Measurements from ENCODE around the gene GRID1.

DNA sequence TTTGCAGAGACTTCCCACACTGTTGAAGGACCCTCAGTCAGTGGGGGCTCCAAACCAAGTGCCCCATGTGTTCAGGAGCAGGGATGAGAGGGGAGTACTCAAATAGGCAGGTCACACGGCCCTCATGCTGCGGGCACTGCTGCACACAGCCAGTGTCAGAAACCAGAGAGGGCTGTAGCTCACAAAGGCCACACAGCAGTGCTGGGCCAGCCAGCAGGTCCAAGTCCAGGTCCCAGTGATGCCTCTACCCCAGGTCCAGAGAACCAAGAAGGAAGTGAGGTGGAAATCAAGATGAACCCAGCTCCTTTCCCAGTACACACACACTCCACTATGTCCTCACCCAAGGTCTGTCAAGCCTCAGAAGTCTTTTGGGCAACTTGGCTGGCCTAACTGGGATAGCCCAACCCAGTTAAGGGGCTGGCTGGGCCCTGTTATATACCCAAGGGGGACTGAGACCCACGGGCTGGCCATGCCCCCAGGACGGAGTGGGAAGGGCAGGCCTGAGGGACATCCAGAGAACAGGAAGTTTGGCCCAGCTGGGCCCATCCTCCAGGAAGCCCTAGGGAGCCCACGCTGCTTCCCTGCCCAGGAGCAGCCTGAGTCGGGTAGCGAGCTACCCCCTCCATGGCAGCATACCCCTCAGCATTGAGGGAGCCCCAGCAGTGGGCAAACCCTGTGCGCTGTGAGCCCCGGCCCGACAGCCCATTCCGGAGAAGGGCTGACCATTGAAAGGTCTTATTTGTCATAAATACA is 24.3 kb downstream of the GRID1 start:
- TF ChIP-seq, protein P1, sequence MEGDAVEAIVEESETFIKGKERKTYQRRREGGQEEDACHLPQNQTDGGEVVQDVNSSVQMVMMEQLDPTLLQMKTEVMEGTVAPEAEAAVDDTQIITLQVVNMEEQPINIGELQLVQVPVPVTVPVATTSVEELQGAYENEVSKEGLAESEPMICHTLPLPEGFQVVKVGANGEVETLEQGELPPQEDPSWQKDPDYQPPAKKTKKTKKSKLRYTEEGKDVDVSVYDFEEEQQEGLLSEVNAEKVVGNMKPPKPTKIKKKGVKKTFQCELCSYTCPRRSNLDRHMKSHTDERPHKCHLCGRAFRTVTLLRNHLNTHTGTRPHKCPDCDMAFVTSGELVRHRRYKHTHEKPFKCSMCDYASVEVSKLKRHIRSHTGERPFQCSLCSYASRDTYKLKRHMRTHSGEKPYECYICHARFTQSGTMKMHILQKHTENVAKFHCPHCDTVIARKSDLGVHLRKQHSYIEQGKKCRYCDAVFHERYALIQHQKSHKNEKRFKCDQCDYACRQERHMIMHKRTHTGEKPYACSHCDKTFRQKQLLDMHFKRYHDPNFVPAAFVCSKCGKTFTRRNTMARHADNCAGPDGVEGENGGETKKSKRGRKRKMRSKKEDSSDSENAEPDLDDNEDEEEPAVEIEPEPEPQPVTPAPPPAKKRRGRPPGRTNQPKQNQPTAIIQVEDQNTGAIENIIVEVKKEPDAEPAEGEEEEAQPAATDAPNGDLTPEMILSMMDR (IDR thresholded peaks at IDR 0.05): no peak
- TF ChIP-seq POLR2A (IDR thresholded peaks at IDR 0.05): no peak

Data from esophagus squamous epithelium (tissue), 4 donors.